Loucy (cell line): ENCODE data around the gene ANKRD39.

ENCODE experiments used
- H2AFZ ChIP-seq: fragments of 200-600 bp; sonication (generic); 2 replicates; pipeline ENCODE4 v1.6.0; 2016; ENCODE audit warnings: antibody characterized with exemption, mild to moderate bottlenecking, low read length, moderate library complexity
- H3F3A ChIP-seq: fragments of 200-600 bp; 2 replicates; pipeline ENCODE4 v1.6.0; 2016; ENCODE audit warnings: antibody characterized with exemption, low read depth, mild to moderate bottlenecking
- H3K27me3 ChIP-seq: fragments of 200-600 bp; sonication (generic); 2 replicates; pipeline ENCODE4 v1.6.1; 2014; ENCODE audit warnings: low read length, mild to moderate bottlenecking; ENCODE audit not compliant: insufficient read depth, poor library complexity, severe bottlenecking
- H3K36me3 ChIP-seq: fragments of 200-600 bp; sonication (generic); 2 replicates; pipeline ENCODE4 v1.6.1; 2016; ENCODE audit warnings: low read length; ENCODE audit not compliant: insufficient read depth
- H3K4me1 ChIP-seq: fragments of 200-600 bp; sonication (generic); 2 replicates; pipeline ENCODE4 v1.5.1; 2014; ENCODE audit warnings: low read length, mild to moderate bottlenecking; ENCODE audit not compliant: insufficient read depth, poor library complexity, severe bottlenecking
- H3K4me2 ChIP-seq: fragments of 200-600 bp; sonication (generic); 2 replicates; pipeline ENCODE4 v1.6.0; 2014; ENCODE audit warnings: antibody characterized with exemption, low read length, low read depth, mild to moderate bottlenecking; ENCODE audit not compliant: poor library complexity, severe bottlenecking
- H3K4me3 ChIP-seq: fragments of 200-600 bp; sonication (generic); 2 replicates; pipeline ENCODE4 v1.5.1; 2014; ENCODE audit warnings: low read length, mild to moderate bottlenecking, mixed read lengths; ENCODE audit not compliant: poor library complexity, severe bottlenecking
- H3K79me2 ChIP-seq: fragments of 200-600 bp; sonication (generic); 2 replicates; pipeline ENCODE4 v1.6.1; 2014; ENCODE audit warnings: low read length; ENCODE audit not compliant: insufficient read depth
- H3K9ac ChIP-seq: fragments of 200-600 bp; sonication (generic); 2 replicates; pipeline ENCODE4 v1.6.0; 2014; ENCODE audit warnings: mild to moderate bottlenecking, low read depth, low read length, moderate library complexity; ENCODE audit not compliant: poor library complexity, severe bottlenecking
- H3K9me2 ChIP-seq: fragments of 200-600 bp; sonication (generic); replicated peaks from 2 replicates; pipeline ENCODE4 v1.6.1; 2016; ENCODE audit warnings: low read depth, low read length, mixed read lengths
- H3K9me3 ChIP-seq: fragments of 200-600 bp; sonication (generic); 2 replicates; pipeline ENCODE4 v1.6.1; 2014; ENCODE audit warnings: mild to moderate bottlenecking, antibody characterized with exemption, low read length, low read depth; ENCODE audit not compliant: insufficient read depth
- H4K20me1 ChIP-seq: fragments of 200-600 bp; sonication (generic); 2 replicates; pipeline ENCODE4 v1.6.0; 2014; ENCODE audit warnings: antibody characterized with exemption, low read length, mild to moderate bottlenecking; ENCODE audit not compliant: insufficient read depth, poor library complexity, severe bottlenecking
- EZH2phosphoT487 ChIP-seq: fragments of 200-600 bp; IDR thresholded peaks from 2 replicates; pipeline ENCODE4 v1.6.1; 2018; ENCODE audit warnings: antibody characterized with exemption, mild to moderate bottlenecking, moderate library complexity, borderline replicate concordance
- TF ChIP-seq, protein P1 (sequence below): fragments of 200-600 bp; sonication (generic); conservative IDR thresholded peaks from 2 replicates; pipeline ENCODE4 v1.5.1; 2014; ENCODE audit warnings: mild to moderate bottlenecking, antibody characterized with exemption, low read length

ANKRD39 gene

DNA sequence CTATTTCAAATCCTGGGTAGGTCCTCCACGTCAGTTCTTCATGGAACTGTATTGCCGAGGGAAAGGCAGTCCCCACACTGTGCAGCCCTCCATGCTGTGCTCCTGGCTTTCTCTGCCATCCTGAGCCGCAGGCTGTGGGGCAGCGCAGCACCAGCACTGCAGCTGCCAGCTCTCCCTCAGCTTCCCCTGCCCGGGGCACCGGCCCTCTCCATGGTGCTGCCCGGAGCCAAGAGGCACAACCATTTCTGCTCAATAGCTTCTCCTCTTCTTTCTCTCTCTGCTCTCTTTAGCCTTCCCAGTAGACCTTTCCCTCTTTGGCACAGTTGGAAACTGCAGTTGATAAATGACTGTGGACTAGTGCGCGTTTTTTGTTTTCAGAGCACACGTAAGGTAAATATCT is 26.1 kb downstream of the ANKRD39 start:
- Histone ChIP-seq H4K20me1 (no peaks in the 10 kb centered on the region), H3K9me3 (no peaks in the 10 kb centered on the region), H3K79me2 (no peaks in the 10 kb centered on the region), H3F3A (no peaks in the 10 kb centered on the region), H3K4me1 (no peaks in the 10 kb centered on the region), H3K36me3 (peaks cover 74% of the 10 kb centered on the region), H3K4me3 (no peak overlapping the region), H3K4me2 (no peak overlapping the region), H3K9ac (no peak overlapping the region), H2AFZ (no peak overlapping the region), H3K27me3 (no peaks in the 10 kb centered on the region), H3K9me2 (no peaks in the 10 kb centered on the region)
- TF ChIP-seq, protein P1, sequence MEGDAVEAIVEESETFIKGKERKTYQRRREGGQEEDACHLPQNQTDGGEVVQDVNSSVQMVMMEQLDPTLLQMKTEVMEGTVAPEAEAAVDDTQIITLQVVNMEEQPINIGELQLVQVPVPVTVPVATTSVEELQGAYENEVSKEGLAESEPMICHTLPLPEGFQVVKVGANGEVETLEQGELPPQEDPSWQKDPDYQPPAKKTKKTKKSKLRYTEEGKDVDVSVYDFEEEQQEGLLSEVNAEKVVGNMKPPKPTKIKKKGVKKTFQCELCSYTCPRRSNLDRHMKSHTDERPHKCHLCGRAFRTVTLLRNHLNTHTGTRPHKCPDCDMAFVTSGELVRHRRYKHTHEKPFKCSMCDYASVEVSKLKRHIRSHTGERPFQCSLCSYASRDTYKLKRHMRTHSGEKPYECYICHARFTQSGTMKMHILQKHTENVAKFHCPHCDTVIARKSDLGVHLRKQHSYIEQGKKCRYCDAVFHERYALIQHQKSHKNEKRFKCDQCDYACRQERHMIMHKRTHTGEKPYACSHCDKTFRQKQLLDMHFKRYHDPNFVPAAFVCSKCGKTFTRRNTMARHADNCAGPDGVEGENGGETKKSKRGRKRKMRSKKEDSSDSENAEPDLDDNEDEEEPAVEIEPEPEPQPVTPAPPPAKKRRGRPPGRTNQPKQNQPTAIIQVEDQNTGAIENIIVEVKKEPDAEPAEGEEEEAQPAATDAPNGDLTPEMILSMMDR: no peak
- TF ChIP-seq EZH2phosphoT487: no peak

DNA sequence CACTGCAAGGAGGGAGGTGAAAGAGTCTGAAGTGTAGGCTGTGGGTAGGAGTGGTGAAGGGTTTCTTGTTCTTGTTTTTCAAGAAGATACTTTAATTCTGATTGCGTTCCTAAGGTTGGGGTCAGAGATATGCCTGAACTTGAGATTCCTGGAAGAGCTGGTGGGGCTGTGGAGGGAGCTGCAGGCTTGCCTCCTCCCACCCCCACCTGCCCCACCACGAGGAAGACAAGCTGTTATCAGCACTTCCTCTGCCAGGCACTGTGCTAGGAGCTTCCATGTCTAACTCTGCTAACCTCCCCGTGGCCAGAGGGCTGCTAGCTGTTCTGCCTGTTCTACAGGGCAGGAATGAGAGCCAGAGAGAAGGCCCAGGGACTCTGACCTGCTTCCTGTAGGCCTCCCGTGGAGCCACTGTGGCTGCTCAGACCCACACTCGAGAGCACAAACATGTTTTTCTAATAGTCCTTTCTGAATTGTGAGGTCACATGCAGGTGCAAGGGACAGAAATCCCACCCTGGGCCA is 27.7 kb downstream of the ANKRD39 start:
- Histone ChIP-seq H3K4me3 (no peak overlapping the region), H3K79me2 (no peaks in the 10 kb centered on the region; the same call in 1 of the 2 replicates), H3F3A (no peaks in the 10 kb centered on the region), H3K4me2 (no peak overlapping the region), H3K9me2 (no peaks in the 10 kb centered on the region), H3K36me3 (peaks cover 88% of the 10 kb centered on the region), H3K9ac (no peak overlapping the region), H2AFZ (no peak overlapping the region), H3K9me3 (no peaks in the 10 kb centered on the region), H3K27me3 (no peaks in the 10 kb centered on the region), H3K4me1 (no peaks in the 10 kb centered on the region), H4K20me1 (no peaks in the 10 kb centered on the region)
- TF ChIP-seq, protein P1: no peak
- TF ChIP-seq EZH2phosphoT487: no peak

DNA sequence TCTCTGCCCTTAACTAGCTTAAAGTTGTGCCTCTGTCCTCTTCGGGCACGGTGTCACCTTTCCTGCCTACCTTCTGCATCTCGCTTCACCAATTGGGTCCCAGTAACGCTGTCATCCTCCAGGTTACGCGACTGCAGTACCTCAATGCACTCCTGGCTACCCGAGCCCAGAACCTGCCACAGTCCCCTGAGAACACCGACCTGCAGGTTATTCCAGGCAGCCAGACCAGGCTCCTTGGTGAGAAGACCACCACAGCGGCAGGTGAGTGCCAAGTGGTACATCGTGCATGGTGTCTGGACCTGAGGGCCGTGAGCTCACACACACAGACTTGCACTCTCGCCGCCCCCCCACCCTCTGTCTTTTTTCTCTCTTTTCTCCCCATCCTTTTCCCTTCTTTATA is 28.9 kb downstream of the ANKRD39 start:
- no peak overlapping the region for H3K9ac ChIP-seq
- no peaks in the 10 kb centered on the region for H3K9me3 ChIP-seq
- no peak overlapping the region for H3K4me2 ChIP-seq
- no peak overlapping the region for H2AFZ ChIP-seq
- no peaks in the 10 kb centered on the region for H3K27me3 ChIP-seq
- H3K4me3 ChIP-seq: no peak overlapping the region
- H3F3A ChIP-seq: no peaks in the 10 kb centered on the region
- no peak for TF ChIP-seq EZH2phosphoT487
- TF ChIP-seq, protein P1: no peak
- no peaks in the 10 kb centered on the region for H3K9me2 ChIP-seq
- H3K4me1 ChIP-seq: no peaks in the 10 kb centered on the region
- peaks cover 8% of the 10 kb centered on the region for H3K79me2 ChIP-seq
- peaks cover 90% of the 10 kb centered on the region for H3K36me3 ChIP-seq
- H4K20me1 ChIP-seq: peaks cover 8% of the 10 kb centered on the region
